K562 (cell line): ENCODE results near the gene SH3BP2.

ENCODE experiments used
- ATF2 ChIP-seq: sonication (generic); formaldehyde crosslinking; IDR thresholded peaks from 2 replicates; pipeline ENCODE4 v1.8.1; 2022; ENCODE audit warnings: missing genetic modification reagents
- CTCF ChIP-seq, 3 experiments: IDR thresholded peaks in 2 of 3; conservative IDR thresholded peaks in 1 of 3; 2 replicates each; pipeline ENCODE4 v1.5.1; 2011 to 2012; ENCODE audit warnings: low read length in 3 of 3, mild to moderate bottlenecking in 3 of 3, control low read depth in 2 of 3, improper control_type of control experiment in 1 of 3, inconsistent platforms in 1 of 3, low read depth in 1 of 3, mixed read lengths in 1 of 3, moderate library complexity in 1 of 3; ENCODE audit not compliant: insufficient read depth in 2 of 3
- ERF ChIP-seq: fragments of 450-650 bp; formaldehyde crosslinking; IDR thresholded peaks from 2 replicates; pipeline ENCODE4 v1.4.0; 2020; ENCODE audit warnings: mild to moderate bottlenecking, mixed read lengths
- MBD1 ChIP-seq: fragments of 250-450 bp; sonication (Bioruptor Pico); IDR thresholded peaks from 2 replicates; pipeline ENCODE4 v1.8.0; 2022; ENCODE audit warnings: inconsistent platforms
- NFE2L1 ChIP-seq: fragments of 450-650 bp; IDR thresholded peaks from 2 replicates; pipeline ENCODE4 v1.6.1; 2016; ENCODE audit warnings: missing genetic modification characterization, low read depth, mild to moderate bottlenecking, missing compliant biosample characterization, moderate library complexity, borderline replicate concordance
- NR0B1 ChIP-seq: fragments of 450-650 bp; IDR thresholded peaks from one replicate; pipeline ENCODE4 v1.6.1; 2018; ENCODE audit warnings: mild to moderate bottlenecking, moderate library complexity; ENCODE audit not compliant: partially characterized antibody
- POLR2AphosphoS5 ChIP-seq: IDR thresholded peaks from 2 replicates; pipeline ENCODE4 v1.6.1; 2011; ENCODE audit warnings: mild to moderate bottlenecking, low read depth, low read length, moderate library complexity; ENCODE audit not compliant: control insufficient read depth, insufficient read depth
- ZNF518B ChIP-seq: fragments of 250-450 bp; sonication (Bioruptor Pico); IDR thresholded peaks from 2 replicates; pipeline ENCODE4 v1.5.0; 2021; ENCODE audit warnings: mild to moderate bottlenecking, moderate library complexity
- TF ChIP-seq, protein P1 (sequence below): fragments of 200-400 bp; formaldehyde crosslinking; IDR thresholded peaks from 2 replicates; pipeline ENCODE4 v1.6.1; 2017; ENCODE audit warnings: mild to moderate bottlenecking, low read depth, low read length, moderate library complexity

DNA sequence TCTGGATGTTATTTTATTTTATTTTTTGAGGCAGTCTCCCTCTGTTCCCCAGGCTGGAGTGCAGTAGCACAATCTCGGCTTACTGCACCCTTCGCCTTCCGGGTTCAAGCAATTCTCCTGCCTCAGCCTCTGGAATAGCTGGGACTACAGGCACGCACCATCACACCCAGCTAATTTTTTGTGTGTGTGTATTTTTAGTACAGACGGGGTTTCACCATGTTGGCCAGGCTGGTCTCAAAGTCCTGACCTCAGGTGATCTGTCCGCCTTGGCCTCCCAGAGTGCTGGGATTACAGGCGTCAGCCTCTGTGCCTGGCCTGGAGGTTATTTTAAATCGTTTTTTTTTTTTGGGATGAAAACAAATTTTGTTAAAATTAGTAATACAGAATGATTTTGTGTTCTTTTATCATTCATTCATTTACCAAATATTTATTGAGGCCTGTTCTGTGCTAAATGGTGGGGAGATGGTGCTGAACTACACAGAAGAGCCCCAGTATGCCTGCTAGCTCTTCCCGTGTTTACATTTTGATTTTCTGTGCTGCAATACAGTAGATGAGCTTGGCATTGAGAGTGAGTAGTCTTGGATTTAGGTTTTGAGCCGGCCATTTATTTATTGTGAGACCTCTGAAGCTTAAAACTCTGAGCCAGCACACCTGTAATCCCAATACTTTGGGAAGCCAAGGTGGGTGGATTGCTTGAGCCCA, 73.4 kb downstream of the SH3BP2 start:
- TF ChIP-seq ZNF518B (CRISPR knock-in tag) (no peak), NR0B1 (no peak), ATF2 (CRISPR knock-in tag) (no peak), MBD1 (CRISPR knock-in tag) (no peak), CTCF (IDR thresholded peaks at IDR 0.05 in 2 of 3, conservative IDR thresholded peaks at IDR 0.05 in 1 of 3; ENCODE audit: insufficient read depth in 2 of 3, low read depth in 1 of 3, low read length in 3 of 3) (no peak), POLR2AphosphoS5 (no peak), NFE2L1 (no peak), ERF (CRISPR knock-in tag) (no peak)
- TF ChIP-seq, protein P1, sequence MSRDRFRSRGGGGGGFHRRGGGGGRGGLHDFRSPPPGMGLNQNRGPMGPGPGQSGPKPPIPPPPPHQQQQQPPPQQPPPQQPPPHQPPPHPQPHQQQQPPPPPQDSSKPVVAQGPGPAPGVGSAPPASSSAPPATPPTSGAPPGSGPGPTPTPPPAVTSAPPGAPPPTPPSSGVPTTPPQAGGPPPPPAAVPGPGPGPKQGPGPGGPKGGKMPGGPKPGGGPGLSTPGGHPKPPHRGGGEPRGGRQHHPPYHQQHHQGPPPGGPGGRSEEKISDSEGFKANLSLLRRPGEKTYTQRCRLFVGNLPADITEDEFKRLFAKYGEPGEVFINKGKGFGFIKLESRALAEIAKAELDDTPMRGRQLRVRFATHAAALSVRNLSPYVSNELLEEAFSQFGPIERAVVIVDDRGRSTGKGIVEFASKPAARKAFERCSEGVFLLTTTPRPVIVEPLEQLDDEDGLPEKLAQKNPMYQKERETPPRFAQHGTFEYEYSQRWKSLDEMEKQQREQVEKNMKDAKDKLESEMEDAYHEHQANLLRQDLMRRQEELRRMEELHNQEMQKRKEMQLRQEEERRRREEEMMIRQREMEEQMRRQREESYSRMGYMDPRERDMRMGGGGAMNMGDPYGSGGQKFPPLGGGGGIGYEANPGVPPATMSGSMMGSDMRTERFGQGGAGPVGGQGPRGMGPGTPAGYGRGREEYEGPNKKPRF = no peak
